ENCODE data around the gene TNRC6B.
"Not testable (repeated sequence)": the region's sequence is repeated elsewhere in the genome, so short reads cannot be mapped to it uniquely, and the experiment has no call there.

TNRC6B gene

DNA sequence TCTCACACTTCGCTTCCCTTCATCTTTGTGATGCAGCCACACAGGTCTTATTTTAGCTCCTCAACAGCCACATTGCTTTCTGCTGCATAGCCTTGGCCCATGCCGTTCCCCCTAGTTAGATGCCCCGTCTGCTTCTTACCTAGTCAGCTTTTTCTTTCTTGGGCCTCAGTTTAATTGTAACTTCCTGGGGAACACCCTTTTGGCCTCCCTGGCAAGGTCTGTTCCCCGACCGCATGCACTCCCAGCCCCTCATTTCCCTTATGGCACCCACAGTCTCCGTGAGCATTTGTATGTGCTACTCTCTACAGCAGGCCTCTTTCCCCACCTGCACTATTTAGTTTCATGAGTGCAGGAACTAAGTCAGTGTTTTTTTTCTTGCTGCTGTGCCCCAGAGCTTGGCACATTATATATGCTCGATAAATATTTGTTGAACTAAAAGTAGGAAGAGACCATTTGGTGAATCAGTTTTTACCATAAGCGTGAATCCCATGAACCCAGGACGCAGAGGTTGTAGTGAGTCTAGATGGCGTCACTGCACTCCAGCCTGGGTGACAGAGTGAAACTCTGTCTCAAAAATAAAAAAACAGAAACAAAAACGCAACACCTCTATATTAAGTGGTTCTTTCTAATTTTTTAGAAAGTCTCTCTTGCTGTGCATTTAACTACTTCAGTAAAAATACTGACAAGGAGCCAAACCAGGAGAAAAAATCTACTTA lies 38.5 kb downstream of the TNRC6B start:
- DNase-seq: no peak

DNA sequence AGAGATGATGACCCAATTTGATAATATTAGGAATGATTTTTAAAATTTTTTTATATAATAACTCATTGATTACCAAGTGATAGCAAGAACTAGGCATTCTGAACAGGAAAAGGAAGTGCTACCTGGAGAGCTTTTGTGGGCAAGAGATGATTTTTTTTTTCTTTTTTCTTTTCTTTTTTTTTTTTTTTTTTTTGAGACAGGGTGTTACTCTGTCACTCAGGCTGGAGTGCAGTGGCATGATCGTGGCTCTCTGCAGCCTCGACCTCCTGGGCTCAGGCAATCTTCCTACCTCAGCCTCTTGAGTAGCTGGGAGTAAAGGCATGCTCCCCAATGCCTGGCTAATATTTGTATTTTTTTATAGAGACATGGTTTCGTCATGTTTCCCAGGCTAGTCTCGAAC lies 40.4 kb downstream of the TNRC6B start:
- DNase-seq: no peak

DNA sequence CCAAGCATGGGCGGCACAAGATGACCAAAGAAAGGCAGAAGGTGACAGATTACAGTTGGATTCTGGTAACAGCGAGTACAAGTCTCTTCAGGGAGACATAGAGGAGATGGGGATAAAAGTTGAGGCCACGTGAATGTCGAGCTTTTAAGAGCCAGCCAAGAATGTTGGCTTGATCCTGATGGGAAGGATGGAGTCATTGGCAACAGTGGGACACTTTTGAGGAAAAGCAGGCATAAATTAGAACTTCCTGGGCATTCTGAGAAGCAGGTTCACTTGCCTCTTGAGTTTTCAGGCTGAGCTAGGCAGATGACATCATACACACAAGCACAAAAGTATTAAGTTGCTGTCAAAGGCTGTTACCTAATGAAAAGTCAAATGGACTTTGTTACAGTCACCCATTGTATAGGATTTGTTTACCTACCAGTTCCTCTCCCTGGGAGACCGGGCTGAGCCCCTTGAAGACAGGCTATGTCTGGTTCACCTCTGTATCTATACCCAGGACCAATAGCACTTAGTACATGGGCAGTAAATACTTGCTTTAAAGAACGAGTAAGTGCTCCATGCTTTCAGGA lies 41.1 kb downstream of the TNRC6B start:
- DNase-seq: no peak

DNA sequence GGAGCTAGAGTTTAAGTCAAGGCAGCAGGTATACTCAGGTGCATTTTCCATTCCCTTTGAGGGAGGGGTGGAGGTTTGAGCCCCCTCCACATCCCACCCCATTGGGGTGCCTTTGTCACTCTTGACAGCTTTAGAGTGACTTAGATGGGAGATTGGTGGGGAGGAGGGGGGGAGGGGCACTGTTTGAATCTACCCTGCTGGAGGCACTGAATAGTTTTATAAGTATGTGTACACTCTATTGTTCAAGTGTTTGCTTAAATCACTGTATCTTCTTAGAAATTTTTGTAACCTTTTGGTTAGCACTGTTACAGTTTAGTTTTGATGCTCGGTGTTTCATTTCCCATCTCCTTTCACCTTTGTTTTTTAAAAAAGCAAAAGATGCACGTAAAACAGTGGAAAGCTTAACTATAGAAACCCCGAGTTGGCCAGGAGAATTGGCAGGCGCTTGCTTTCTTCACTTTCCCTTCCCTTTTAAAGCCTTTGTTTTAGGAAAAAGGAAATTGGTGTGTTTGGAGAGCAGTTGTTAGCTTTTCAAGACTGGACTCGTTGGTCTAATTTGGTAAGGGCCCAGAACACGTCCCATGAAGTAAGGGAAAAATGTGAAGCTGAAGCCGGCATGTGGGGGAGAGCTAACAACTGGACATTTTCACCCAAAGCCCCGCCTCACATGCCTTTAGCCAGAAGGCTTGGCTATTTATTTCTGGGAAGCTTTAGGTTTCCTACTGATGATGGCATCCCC lies 42.8 kb downstream of the TNRC6B start:
- DNase-seq: no peak

DNA sequence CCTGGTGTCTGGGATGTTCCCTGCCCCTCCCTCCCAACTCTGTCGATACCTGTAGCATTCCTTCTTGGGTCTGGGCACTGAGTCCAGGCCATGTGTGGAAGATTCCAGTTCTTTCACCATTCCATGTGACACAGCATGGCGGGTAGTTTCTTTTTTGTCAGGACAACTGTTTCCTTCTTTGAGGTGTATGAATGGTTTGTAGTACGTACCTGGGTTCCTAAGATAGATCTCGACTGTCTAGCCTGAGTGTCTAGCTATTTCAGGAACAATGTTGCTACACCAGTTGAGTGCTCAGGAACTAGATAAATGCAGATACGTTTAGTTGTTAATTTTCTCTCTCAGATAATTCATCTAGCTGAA lies 43.3 kb downstream of the TNRC6B start:
- no peak for DNase-seq

DNA sequence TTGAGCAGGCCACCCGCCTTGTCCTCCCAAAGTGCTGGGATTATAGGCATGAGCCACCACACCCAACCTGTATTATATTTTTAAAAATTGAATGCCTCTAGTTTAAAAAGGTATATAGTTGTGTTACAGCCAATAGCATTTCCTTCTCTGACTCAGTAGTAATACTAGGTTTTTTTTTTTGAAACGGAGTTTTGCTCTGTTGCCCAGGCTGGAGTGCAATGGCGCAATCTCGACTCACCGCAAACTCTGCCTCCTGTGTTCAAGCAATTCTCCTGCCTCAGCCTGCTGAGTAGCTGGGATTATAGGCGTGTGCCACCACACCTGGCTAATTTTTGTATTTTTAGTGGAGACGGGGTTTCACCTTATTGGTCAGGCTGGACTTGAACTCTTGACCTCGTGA lies 45.3 kb downstream of the TNRC6B start:
- not testable (repeated sequence) for DNase-seq

DNA sequence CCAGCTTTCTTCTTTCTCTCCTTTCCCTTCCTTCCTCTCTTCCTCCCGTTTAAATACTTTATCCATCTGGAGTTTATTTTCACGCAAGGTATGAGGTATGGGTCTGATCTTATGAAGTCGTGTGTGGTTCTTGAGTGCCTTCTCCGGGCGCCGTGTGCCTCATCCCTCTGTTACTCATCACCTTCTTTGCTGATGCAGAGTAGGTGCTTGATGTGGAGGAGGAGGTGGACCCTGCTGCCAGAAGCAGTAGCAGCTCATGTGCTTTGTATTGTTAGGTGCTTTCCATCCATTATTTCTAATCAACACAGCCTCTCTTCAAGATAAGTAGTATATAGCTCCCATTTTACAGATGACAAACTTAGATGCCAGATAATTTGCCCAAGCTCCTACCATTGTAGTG lies 47.0 kb downstream of the TNRC6B start:
- DNase-seq: no peak

DNA sequence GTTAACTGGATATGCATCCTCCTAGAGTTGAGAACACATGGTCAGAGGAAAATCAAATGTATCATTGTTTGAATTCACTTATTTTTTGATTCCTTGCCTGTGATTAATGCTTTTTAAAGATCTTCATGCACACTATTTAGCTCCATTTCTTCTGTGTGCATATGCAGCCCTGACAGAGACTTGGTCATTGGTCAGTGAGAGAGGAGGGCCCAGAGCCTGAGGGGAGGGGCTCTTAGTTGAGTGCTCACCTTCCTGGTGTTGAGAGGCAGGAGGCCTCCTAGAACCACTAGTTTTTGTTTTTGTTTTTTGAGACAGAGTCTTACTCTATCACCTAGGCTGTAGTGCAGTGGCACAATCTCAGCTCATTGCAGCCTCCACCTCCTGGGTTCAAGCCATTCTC lies 48.9 kb downstream of the TNRC6B start:
- no peak for DNase-seq

DNA sequence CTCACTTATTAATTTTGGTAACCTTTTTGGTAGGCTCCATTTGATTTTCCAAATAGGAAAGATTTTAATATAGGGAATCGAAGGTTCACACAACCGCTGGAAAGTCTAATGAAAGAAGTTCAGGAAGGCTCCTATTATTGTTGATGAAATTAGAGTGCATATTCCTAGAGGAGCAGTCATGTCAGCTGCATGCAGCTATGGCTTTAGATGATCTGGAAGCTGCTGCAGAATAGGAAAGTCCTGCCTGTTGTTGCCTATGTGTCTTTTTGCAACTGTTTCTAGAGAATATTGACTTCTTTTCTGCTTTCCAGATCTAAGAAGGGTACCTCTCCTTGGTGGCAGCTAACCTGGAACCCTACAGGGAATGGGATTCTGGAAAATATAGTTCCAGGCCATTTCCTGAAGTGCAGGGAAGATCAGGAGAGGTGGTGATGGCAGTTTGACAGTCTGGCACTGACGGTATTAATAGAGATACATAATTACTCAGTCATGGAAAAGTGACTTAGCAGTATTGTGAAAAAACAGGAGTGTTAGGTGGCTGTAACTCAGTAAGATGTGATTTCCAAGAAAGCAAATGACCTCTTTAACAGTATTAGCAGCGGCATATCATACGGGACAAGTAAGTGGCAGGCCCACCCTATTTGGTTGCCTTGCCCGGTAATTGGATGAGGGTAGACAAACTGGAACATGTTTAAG lies 54.0 kb downstream of the TNRC6B start:
- no peak for DNase-seq

DNA sequence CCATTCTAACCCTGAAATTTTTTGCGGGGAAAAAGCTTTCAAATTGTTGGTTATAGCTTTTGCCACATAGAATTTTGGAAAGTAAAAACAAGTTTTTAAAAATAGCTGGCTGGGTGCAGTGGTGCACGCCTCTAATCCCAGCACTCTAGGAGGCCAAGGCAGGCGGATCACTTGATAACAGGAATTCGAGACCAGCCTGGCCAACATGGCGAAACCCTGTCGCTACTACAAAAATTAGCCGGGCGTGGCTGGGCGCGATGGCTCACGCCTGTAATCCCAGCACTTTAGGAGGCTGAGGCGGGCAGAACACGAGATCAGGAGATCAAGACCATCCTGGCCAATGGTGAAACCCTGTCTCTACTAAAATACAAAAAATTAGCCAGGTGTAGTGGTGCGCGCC lies 54.9 kb downstream of the TNRC6B start:
- DNase-seq: no peak

DNA sequence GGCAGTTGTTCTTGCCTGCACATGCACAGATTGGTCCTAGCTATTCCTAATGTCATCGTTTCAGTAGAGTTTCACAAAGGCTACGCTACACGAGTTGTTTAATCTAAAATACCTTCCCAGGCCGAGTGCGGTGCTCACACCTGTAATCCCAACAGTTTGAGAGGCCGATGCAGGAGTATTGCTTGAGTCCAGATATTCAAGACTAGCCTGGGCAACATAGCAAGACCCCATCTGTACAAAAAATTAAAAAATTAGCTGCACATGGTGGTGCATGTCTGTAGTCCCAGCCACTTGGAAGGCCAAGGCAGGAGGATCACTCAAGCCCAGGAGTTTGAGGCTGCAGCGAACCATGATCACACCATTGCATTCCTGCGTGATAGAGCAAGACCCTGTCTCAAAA lies 56.2 kb downstream of the TNRC6B start:
- no peak for DNase-seq

DNA sequence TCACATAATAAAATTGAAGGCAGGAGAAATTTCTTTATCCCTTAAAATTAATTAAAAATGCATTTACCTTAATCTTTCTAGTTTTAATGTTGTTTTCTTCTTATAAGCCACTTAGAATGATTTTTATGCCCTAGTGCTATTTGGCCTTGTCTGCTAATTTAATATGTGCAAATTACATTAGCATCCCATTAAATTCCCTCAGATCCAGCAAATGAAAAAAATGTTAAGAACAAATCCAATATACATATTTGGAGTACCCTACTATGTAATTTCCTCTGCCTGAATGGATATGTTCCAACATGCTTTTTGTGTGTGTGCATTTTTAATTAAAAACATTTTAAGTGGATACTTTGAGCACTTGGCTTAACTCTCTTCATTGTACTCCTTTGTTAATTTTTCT lies 56.9 kb downstream of the TNRC6B start:
- DNase-seq: no peak

DNA sequence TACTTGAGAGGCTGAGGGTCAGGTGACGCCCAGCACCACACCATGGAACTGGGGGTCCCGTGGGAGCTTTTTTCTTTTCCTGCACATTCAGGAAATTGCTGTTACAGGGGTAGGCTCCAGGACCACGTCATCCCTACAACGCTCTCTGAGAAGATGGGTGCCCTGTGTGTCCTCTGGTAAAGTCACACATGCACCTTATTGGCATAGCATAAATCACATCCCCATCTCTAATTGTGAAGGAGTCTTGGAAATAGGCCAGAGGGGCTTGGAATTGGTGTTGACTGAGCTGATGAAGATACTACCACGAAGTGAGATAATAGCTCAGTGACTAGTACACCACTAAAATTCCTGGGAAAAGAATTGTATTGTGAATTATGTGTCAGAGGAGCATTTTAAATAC lies 57.6 kb downstream of the TNRC6B start:
- peak in 1 of 2 experiments; percentile 13 for DNase-seq

DNA sequence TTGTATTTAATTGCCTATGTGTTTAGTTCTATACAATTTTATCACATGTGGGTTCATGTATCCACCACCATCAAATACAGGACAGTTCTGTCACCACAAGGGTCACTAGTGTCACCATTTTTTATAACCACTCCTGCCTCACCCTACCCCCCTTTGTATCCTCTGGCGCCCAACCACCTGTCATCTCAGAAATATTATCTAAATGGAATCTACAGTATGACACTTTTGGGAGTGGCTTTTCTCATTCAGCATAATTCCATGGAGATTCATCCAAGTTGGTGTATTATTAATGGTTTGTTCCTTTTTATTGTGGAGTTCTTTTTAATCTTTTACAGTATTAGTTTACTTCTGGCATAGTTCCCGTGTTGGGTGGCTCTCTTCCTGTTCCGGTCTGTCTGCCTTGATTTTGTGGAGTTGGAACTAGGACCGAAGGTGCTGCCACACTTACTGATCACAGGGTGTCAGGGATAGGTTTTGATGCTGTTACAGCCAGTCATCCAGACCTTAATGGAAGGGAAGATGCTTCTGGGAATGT lies 58.5 kb downstream of the TNRC6B start:
- no peak for DNase-seq

DNA sequence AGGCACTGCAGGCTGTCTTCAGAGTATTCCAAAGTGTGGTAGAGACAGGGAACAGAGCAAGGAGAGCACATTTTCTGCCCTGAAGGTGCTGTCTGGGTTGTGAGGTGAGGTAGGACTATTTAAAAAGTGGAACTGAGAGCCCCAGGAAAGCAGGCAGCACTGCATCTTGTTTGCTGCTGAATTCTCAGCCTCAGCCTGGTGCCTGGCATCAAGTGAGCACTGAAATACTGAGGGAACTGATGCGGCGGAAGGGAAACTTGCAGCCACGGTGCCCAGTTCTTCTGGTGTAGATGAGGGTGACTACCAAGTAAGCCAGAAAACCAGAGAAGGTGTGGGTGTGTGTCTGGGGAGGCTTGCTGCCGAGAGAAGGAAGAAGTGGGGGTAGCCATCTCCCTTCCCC lies 59.5 kb downstream of the TNRC6B start:
- DNase-seq: no peak

DNA sequence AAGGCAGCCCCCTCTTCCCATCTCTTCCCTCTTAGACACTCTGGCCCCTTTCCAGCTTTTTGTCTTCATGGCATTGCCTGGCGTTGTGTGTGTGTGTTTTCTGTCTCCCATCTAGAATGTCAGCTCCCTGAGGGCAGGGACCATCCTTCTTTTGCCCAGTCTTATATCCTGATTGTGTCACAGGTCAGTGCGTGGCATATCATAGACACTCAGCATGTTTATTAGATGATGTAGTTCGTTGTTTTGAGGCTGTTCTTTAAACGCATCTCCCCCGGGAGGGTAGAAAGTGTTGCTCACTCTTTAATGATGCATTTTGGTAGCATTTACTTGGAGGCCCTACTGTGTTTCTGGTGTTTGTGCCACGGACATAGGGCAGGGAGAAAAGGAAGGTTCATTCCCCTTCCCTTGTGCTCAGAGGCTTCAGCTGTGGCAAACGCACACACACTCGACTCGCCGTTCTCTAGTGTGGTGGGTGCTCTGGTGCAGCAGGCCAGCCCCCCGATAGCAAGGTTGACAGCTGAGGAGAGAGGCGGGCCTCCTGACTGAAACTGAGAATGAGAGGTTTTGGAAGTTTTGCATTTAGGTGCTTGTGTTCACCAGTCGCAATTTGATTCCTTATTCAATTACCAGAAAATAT lies 60.2 kb downstream of the TNRC6B start:
- no peak for DNase-seq

DNA sequence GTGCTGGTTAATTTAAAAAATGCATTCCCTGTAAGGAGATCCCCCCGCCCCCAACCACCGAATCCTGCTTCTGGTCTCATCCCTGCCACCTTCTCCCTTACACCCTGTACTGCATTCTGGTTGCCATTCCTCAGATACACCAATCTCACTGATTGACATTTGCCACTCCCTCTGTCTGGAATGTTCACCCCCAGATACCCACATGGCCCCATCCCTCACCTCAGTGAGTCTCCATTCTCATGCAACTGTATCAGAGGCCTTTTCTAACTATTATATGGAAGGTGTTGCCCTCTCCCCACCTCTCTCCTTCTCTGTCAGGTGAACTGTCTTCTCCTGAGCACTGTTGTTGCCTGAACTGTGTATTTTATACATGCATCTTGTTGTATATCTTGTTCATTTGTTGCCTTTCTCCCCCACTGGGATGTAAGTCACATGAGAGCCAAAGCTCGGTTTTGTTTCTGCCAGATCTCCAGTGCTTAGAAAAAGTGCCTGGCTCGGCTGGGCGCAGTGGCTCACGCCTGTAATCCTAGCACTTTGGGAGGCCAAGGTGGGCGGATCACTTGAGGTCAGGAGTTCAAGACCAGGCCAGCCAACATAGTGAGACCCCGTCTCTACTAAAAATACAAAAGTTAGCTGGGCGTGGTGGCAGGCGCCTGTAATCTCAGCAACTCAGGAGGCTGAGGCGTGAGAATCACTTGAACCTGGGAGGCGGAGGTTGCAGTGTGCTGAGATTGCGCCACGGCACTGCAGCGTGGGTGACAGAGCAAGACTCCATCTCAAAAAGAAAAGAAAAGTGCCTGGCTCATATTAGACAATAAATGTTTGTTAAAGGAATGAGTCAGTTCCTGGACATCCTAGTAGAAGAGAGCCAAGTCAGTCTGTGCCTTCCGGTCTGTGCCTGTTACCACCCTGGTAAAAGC lies 61.0 kb downstream of the TNRC6B start:
- DNase-seq: no peak

DNA sequence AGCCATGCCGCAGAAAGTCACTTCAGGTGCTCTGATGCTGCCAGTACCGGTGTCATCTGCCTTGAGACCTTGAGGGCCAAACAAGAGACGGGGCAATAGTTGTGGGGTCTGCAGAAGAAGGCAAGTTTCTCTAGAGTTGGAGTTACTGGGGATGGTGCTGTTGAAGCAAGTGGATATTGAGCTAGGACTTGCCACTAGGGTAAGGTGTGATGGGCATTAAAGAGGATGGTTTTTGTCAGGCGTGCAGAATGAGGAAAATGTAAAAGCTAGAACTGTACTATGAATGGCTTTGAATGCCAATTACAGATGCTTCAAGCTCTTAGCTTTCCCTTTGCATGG lies 61.6 kb downstream of the TNRC6B start:
- DNase-seq: no peak

DNA sequence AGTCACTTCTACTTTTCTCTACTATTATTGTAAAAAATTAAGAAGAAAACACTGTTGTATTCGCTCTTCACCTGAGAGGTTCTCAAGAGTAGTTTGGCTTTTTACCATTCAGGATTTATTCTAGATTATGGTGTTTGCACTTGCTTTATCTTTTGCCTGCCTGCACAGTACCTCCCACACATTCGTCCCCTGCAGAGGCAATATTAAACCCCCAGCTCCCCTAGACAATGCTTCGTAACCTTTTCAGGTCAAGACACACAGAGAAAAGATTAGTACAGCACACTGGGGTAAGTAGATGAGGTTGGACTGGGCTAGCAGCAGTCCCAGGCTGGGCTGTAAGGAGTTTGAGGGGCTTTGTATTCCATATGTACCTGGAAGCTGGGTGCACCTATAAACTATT lies 62.4 kb downstream of the TNRC6B start:
- DNase-seq: no peak

DNA sequence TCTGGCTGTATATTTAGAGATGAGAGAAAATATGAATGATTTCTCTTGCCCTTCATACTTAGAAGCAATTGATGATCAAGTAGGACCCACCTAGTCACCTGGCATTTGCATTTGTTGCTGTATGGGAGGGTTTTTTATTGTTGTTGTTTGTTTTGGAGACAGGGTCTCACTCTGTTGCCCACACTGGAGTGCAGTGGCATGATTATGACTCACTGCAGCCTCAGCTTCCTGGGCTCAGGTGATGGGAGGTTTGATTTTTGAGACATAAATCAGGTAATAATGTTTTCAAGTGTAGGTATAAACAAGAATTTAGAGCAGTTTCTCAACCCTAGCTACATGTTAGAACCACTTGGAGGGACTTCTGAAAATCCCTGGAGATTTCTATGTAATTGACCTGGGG lies 63.0 kb downstream of the TNRC6B start:
- no peak for DNase-seq

DNA sequence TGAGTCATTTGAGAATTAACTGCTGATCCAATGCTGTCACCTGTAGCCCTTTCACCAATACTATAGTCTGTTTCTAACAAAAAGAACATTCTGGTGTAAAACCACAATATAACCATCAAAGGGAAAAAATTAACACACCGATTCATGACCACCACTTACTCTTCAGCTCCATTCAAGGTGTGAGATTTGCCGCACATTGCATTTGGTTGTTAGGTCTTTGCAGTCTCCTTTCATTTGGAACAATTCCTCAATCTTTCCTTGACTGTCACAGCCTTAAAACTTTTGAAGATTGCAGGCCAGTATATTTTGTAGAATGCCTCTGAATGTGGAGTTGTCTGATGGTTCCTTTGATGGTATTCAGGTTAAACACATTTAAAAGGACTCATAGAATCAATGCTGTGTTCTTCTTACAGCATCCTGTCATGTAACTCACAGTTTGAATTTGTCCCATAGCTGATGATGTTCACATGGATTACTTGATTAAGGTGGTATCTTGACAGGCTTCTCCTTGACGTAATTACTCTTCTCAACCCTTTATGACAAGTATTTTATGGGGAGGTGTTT lies 63.6 kb downstream of the TNRC6B start:
- no peak for DNase-seq

DNA sequence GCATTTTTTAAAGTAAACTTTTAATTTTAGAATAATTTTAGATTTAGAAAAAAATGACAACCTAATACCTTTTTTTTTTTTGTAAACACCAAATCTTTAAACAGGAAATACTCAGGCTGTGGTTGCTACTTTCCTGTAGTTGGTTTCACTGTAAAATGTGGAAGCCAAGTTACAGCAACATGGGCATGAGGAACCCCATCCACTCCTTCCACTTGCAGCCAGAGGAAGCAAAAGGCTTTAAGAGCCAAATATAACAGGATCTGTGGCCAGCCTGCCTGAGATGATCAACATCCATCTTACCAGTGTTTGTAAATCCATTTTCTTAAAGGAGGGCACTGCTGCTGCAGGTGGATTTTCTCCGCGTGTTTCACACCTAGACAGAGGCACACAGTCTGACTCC lies 66.2 kb downstream of the TNRC6B start:
- DNase-seq: no peak
